ENCODE measurements around the gene TIA1. TPM values are rescaled to one million over a fixed set of nuclear protein-coding genes. Genes with fewer than 3 reads are reported as not detected.
"Not testable (repeated sequence)": the region's sequence is repeated elsewhere in the genome, so short reads cannot be mapped to it uniquely, and the experiment has no call there.

The TIA1 gene
- polyA plus RNA-seq, 1 experiment: 192 TPM

- no peak overlapping the region for H3K27ac ChIP-seq (ENCODE audit: low read depth, low read length)
- H3K27me3 ChIP-seq (ENCODE audit: control insufficient read depth, insufficient read depth, low read length): no peaks in the 10 kb centered on the region
- ChIA-PET CTCF (no interaction called here), POLR2A (interaction anchor here (1.1 kb wide), 1 partner anchor 10 kb away, joined by 3 read pairs; the partner anchor contains the start of gene C2orf42)
- no peak for DNase-seq (ENCODE audit: low read depth, low spot score)
- no peak overlapping the region for H3K4me3 ChIP-seq (ENCODE audit: low read depth, low read length)
- TF ChIP-seq CTCF (IDR thresholded peaks at IDR 0.05; ENCODE audit: low read depth, low read length): no peak
- H3K9me3 ChIP-seq (ENCODE audit: control insufficient read depth, insufficient read depth, low read length): no peaks in the 10 kb centered on the region
These were observed 67.0 kb downstream of the TIA1 start for GRCh38 chr2:70181363-70181956.

GRCh38 chr2:70173520-70173919 lies 74.9 kb downstream of the TIA1 start:
- H3K27ac ChIP-seq (ENCODE audit: low read depth, low read length): no peak overlapping the region
- H3K9me3 ChIP-seq (ENCODE audit: control insufficient read depth, insufficient read depth, low read length): no peaks in the 10 kb centered on the region
- H3K4me3 ChIP-seq (ENCODE audit: low read depth, low read length): no peak overlapping the region
- CTCF ChIA-PET: no interaction called here
- H3K27me3 ChIP-seq (ENCODE audit: control insufficient read depth, insufficient read depth, low read length): no peaks in the 10 kb centered on the region
- no peak for DNase-seq (ENCODE audit: low read depth, low spot score)
- POLR2A ChIA-PET: no interaction called here
- no peak for TF ChIP-seq CTCF (IDR thresholded peaks at IDR 0.05; ENCODE audit: low read depth, low read length)

GRCh38 chr2:70169654-70170245 lies 78.7 kb downstream of the TIA1 start:
- H3K9me3 ChIP-seq (ENCODE audit: control insufficient read depth, insufficient read depth, low read length); H3K4me3 ChIP-seq (ENCODE audit: low read depth, low read length); H3K27ac ChIP-seq (ENCODE audit: low read depth, low read length); H3K27me3 ChIP-seq (ENCODE audit: control insufficient read depth, insufficient read depth, low read length); DNase-seq (ENCODE audit: low read depth, low spot score): not testable (repeated sequence)
- POLR2A ChIA-PET: interaction anchor here (0.6 to 0.7 kb wide), 2 partner anchors 21 to 136 kb away, joined by 3 to 6 read pairs; no protein-coding TSS in a partner anchor
- CTCF ChIA-PET: interaction anchor here (0.7 to 1.1 kb wide), 3 partner anchors 9 to 257 kb away, joined by 3 to 4 read pairs (median 3); no protein-coding TSS in a partner anchor

- Histone ChIP-seq H3K9me3 (ENCODE audit: control insufficient read depth, insufficient read depth, low read length) (no peaks in the 10 kb centered on the region), H3K4me3 (ENCODE audit: low read depth, low read length) (no peak overlapping the region), H3K27me3 (ENCODE audit: control insufficient read depth, insufficient read depth, low read length) (no peaks in the 10 kb centered on the region), H3K27ac (ENCODE audit: low read depth, low read length) (no peak overlapping the region)
- no peak for TF ChIP-seq CTCF (IDR thresholded peaks at IDR 0.05; ENCODE audit: low read depth, low read length)
- no peak for DNase-seq (ENCODE audit: low read depth, low spot score)
- ChIA-PET POLR2A (no interaction called here), CTCF (no interaction called here)
These were observed 87.3 kb downstream of the TIA1 start for GRCh38 chr2:70161069-70161534.

GRCh38 chr2:70160545-70160944 lies 87.9 kb downstream of the TIA1 start:
- no peaks in the 10 kb centered on the region for H3K9me3 ChIP-seq (ENCODE audit: control insufficient read depth, insufficient read depth, low read length)
- POLR2A ChIA-PET: no interaction called here
- no peak overlapping the region for H3K4me3 ChIP-seq (ENCODE audit: low read depth, low read length)
- CTCF ChIA-PET: no interaction called here
- TF ChIP-seq CTCF (IDR thresholded peaks at IDR 0.05; ENCODE audit: low read depth, low read length): no peak
- H3K27me3 ChIP-seq (ENCODE audit: control insufficient read depth, insufficient read depth, low read length): no peaks in the 10 kb centered on the region
- no peak for DNase-seq (ENCODE audit: low read depth, low spot score)
- no peak overlapping the region for H3K27ac ChIP-seq (ENCODE audit: low read depth, low read length)

Small RNA genes lying within 50 kb of the gene (small RNA-seq; reads per million reads assigned to genes)
- not detected for gene AC016700.2 (ENCODE audit: insufficient read length, low read depth)
- gene MIR1285-2 (ENCODE audit: insufficient read length, low read depth): not detected

Other genes with a start within 250 kb of the TIA1 start
- gene PCBP1, start 161.2 kb downstream of the TIA1 start, polyA plus RNA-seq (2011; rRNA removed): 63.8 and 91.3 TPM in 2 replicates
- gene C2orf42, start 57.6 kb downstream of the TIA1 start, polyA plus RNA-seq (2011; rRNA removed): 9.8 and 10.7 TPM in 2 replicates
- gene PCYOX1, start 9.5 kb upstream of the TIA1 start, polyA plus RNA-seq (2011; rRNA removed): 101 and 129 TPM in 2 replicates
- 145 and 190 TPM in 2 replicates for gene SNRPG, start 45.1 kb upstream of the TIA1 start, polyA plus RNA-seq (2011; rRNA removed)
- 25.8 and 34.1 TPM in 2 replicates for gene FAM136A, start 53.4 kb upstream of the TIA1 start, polyA plus RNA-seq (2011; rRNA removed)

All from AG04450 (cell line).